ENCODE data around the gene CD109. TPM values are rescaled to one million over a fixed set of nuclear protein-coding genes. Genes with fewer than 3 reads are reported as not detected.

The CD109 gene
- total and polyA plus RNA-seq, 2 of the 4 experiments (the other 2 are of a cell fraction): 3.6 to 5.0 TPM

DNA sequence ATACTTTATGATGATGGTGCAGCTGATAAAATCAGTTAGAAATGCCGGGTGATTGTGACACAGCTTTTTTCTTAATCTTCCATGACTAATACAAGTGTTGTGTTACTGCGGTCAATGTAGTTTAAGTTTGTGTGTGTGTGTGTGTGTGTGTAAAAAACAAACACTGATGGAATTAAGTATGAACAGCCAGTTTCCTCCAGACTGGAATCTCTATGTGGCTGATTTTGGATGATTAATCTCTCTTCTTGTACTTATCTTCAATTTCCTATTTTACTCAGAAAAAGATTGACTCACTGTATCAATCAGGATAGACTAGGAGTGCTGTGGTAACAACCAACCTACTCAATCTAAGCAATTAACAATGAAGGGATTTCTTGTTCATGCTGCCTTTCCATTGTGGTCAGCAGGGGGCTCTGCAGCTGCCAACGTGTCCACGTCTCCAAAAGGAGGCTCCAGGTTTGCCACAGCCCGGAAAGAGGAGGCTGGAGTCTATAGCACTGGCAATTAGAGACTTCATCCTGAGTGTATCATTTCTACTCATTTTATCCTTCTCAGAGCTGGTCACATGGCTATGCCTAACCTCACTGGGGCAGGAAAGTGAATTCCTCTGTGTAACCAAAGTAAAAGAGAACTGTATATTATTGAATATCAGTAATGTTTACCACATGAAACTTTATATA, 107.7 kb downstream of the CD109 start:
- Histone ChIP-seq H2BK20ac (ENCODE audit: low read depth, low read length) (peak overlapping the region; percentile 74), H3K9me3 (ENCODE audit: control insufficient read depth, insufficient read depth, low read length) (no peaks in the 10 kb centered on the region), H4K91ac (ENCODE audit: insufficient read depth, low read depth, low read length) (peak overlapping the region; percentile 39), H3K23ac (ENCODE audit: low read depth, low read length) (0 out of 2 replicates have a peak overlapping the region, but pooled peaks have one; percentile 30), H2AK9ac (replicated peaks; ENCODE audit: low read depth, low read length, poor library complexity) (peak overlapping the region; percentile 29), H3K4ac (ENCODE audit: low read depth, low read length) (peak overlapping the region; percentile 66; the same call in 1 of the 2 replicates), H2BK120ac (ENCODE audit: low read depth, low read length) (peak overlapping the region; percentile 67), H2BK15ac (ENCODE audit: low read depth, low read length) (peak overlapping the region; percentile 16; the same call in 1 of the 3 replicates), H2AK5ac (ENCODE audit: low read depth, low read length) (no peak overlapping the region), H4K8ac (ENCODE audit: low read depth in 2 of 2, low read length in 2 of 2) (peak overlapping the region in 1 of 2 experiments; percentile 53; a peak in 1 of 4 replicates), H3K4me3 (ENCODE audit: insufficient read depth, low read depth, low read length) (no peak overlapping the region), H3K14ac (replicated peaks; ENCODE audit: low read depth, low read length) (peak overlapping the region; percentile 59; the same call in 1 of the 2 replicates), H3K56ac (ENCODE audit: extremely low read depth, insufficient read depth, low read length) (no peak overlapping the region), H3K36me3 (ENCODE audit: control insufficient read depth, insufficient read depth, low read length) (no peaks in the 10 kb centered on the region), H2AFZ (replicated peaks; ENCODE audit: low read length, poor library complexity) (peak overlapping the region; percentile 9), H2BK5ac (ENCODE audit: low read depth, low read length, poor library complexity, severe bottlenecking) (peak overlapping the region; percentile 66), H3K9me1 (ENCODE audit: insufficient read depth, low read length) (peaks cover 6% of the 10 kb centered on the region; the same call in 1 of the 2 replicates), H3K79me1 (ENCODE audit: low read depth in 1 of 2, low read length in 2 of 2) (no peaks in the 10 kb centered on the region), H4K5ac (ENCODE audit: low read depth, low read length) (peak overlapping the region; percentile 66; the same call in 1 of the 2 replicates), H3K27me3 (ENCODE audit: control insufficient read depth, insufficient read depth, low read length) (no peaks in the 10 kb centered on the region), H3K9ac (ENCODE audit: low read depth, low read length) (no peak overlapping the region), H3K18ac (ENCODE audit: low read depth, low read length) (peak overlapping the region; percentile 65), H3K4me1 (ENCODE audit: control insufficient read depth, insufficient read depth, low read length) (peaks cover 15% of the 10 kb centered on the region), H3K4me2 (ENCODE audit: low read depth, low read length) (peak overlapping the region; percentile 48; the same call in 1 of the 2 replicates), H3K27ac (ENCODE audit: insufficient read depth, low read length) (peak overlapping the region; percentile 58; the same call in 1 of the 2 replicates), H4K20me1 (ENCODE audit: insufficient read depth, low read length) (no peaks in the 10 kb centered on the region)
- peak; percentile 75 for ATAC-seq (ENCODE audit: low read depth)
- in situ Hi-C loops (cut with MboI; ENCODE audit: low sequenced_read_pairs) (no loop called here), intact Hi-C loops (cut with micrococcal nuclease) (loop anchor here (5.0 kb wide), 1 partner anchor 1404 kb away; the partner anchor contains the start of gene COL12A1), dilution Hi-C loops (cut with HindIII; ENCODE audit: low sequenced_read_pairs, unreplicated experiment) (no loop called here)
- no TSS peak for BruUV-seq (replicated peaks)
- ChIA-PET POLR2A (ENCODE audit: unreplicated experiment) (no interaction called here), CTCF (interaction anchor here (0.5 to 0.6 kb wide), 3 partner anchors 334 to 1635 kb away, joined by 3 to 4 read pairs (median 3); no protein-coding TSS in a partner anchor)
- WGBS, 2 experiments (ENCODE audit: extremely low coverage in 2 of 2, insufficient read length in 1 of 2): no CpG with 5 or more reads among the region's 5 CpGs
- DNase-seq: peak; percentile 97
- TF ChIP-seq RAD21 (IDR thresholded peaks at IDR 0.05; ENCODE audit: low read length) (peak; percentile 32), BHLHE40 (IDR thresholded peaks at IDR 0.05; ENCODE audit: low read depth, low read length) (0 out of 2 replicates have a peak, but pooled peaks have one; percentile 33), RFX5 (IDR thresholded peaks at IDR 0.05; ENCODE audit: low read depth, low read length) (no peak), CTCF (conservative IDR thresholded peaks at IDR 0.05; ENCODE audit: low read depth, low read length) (peak; percentile 57), RCOR1 (IDR thresholded peaks at IDR 0.05; ENCODE audit: insufficient replicate concordance, low read length) (no peak), USF2 (IDR thresholded peaks at IDR 0.05; ENCODE audit: low read depth, low read length) (peak; percentile 40; the same call in 1 of the 2 replicates), MAZ (IDR thresholded peaks at IDR 0.05; ENCODE audit: borderline replicate concordance, low read depth, low read length) (no peak), FOS (IDR thresholded peaks at IDR 0.05; ENCODE audit: low read depth, low read length) (peak; percentile 93), SMC3 (IDR thresholded peaks at IDR 0.05; ENCODE audit: low read depth, low read length) (peak; percentile 16; the same call in 1 of the 2 replicates), CEBPB (IDR thresholded peaks at IDR 0.05; ENCODE audit: low read depth, low read length) (peak; percentile 94), POLR2A (IDR thresholded peaks at IDR 0.05; ENCODE audit: low read depth, low read length) (no peak), ELK1 (IDR thresholded peaks at IDR 0.05; ENCODE audit: borderline replicate concordance, low read depth, low read length) (no peak), MAFK (IDR thresholded peaks at IDR 0.05; ENCODE audit: low read depth, low read length) (peak; percentile 70), CHD1 (IDR thresholded peaks at IDR 0.05; ENCODE audit: low read depth, low read length) (no peak)

Measured in IMR-90 (cell line).